HepG2 (cell line): Measurements from ENCODE around the gene ZXDC. TPM values are rescaled to one million over a fixed set of nuclear protein-coding genes. Genes with fewer than 3 reads are reported as not detected.

Experiments used
- ATAC-seq: fragments of 200-7000 bp; cut with Tn5 transposase; 3 replicates; pipeline ENCODE4 v1.9.1; 2020; ENCODE audit warnings: mild to moderate bottlenecking, moderate library complexity
- BruUV-seq: library from RNA; stranded (reverse); fragments of 400-500 nt; replicated peaks from 2 replicates; lab custom pipeline; 2021; lab: Mats Ljungman, UMichigan
- CTCF ChIA-PET: fragments of 300-600 bp; formaldehyde crosslinking; extraction: SDS; loops from one replicate; lab custom pipeline; 2021; ENCODE audit warnings: low total read pairs, inconsistent platforms, low intra/inter-chr PET ratio; lab: Yijun Ruan, JAX
- POLR2A ChIA-PET: fragments of 350-600 bp; sonication (Branson Sonifier 250); formaldehyde crosslinking; loops from one replicate; lab custom pipeline; 2020; ENCODE audit warnings: antibody characterized with exemption, inconsistent platforms; lab: Yijun Ruan, JAX
- DNase-seq: peaks from one replicate; pipeline ENCODE4 v3.0.0-alpha.2; 2015; ENCODE audit warnings: low spot score
- FAIRE-seq: peaks from 3 replicates; lab custom pipeline; 2011; peaks lifted over from hg19 to GRCh38; lab: Jason Lieb, UNC
- H2AFZ ChIP-seq: one replicate; pipeline ENCODE4 v1.6.1; 2011; ENCODE audit warnings: low read length, inconsistent platforms
- H3K27ac ChIP-seq: fragments of 300-600 bp; 3 replicates; pipeline ENCODE4 v1.8.0; 2011; ENCODE audit warnings: mixed run types, mild to moderate bottlenecking, mixed read lengths, low read length, inconsistent platforms; ENCODE audit not compliant: insufficient read depth; ENCODE audit errors: extremely low read length
- H3K27me3 ChIP-seq, 2 experiments: fragments of 200-600 bp in 1 of 2; 2 replicates in 1 of 2; 3 replicates in 1 of 2; pipeline versions ENCODE4 v1.6.0 to v1.8.0; 2011; ENCODE audit warnings: low read length in 2 of 2, mild to moderate bottlenecking in 2 of 2, moderate library complexity in 2 of 2, inconsistent platforms in 1 of 2; ENCODE audit not compliant: insufficient read depth in 2 of 2, control insufficient read depth in 1 of 2
- H3K36me3 ChIP-seq, 2 experiments: fragments of 200-600 bp in 1 of 2; replicated peaks in 1 of 2; 2 replicates in 1 of 2; 3 replicates in 1 of 2; pipeline versions ENCODE4 v1.5.1 to v1.8.0; 2011; ENCODE audit warnings: low read length in 2 of 2, inconsistent platforms in 1 of 2; ENCODE audit not compliant: insufficient read depth in 2 of 2, control insufficient read depth in 1 of 2
- H3K4me1 ChIP-seq: 2 replicates; pipeline ENCODE4 v1.5.1; 2012; ENCODE audit warnings: low read length, inconsistent platforms; ENCODE audit not compliant: insufficient read depth
- H3K4me2 ChIP-seq: 2 replicates; pipeline ENCODE4 v1.6.0; 2011; ENCODE audit warnings: low read depth, low read length, inconsistent platforms
- H3K4me3 ChIP-seq, 3 experiments: fragments of 200-600 bp in 1 of 3; sonication (generic), shearing (Covaris generic) in 1 of 3; replicated peaks in 1 of 3; 2 replicates each; pipeline ENCODE4 v1.5.1; 2011 to 2016; ENCODE audit warnings: low read length in 3 of 3, inconsistent platforms in 2 of 3, low read depth in 2 of 3, mild to moderate bottlenecking in 2 of 3, control low read depth in 1 of 3, mixed read lengths in 1 of 3; ENCODE audit not compliant: insufficient read depth in 1 of 3
- H3K79me2 ChIP-seq: one replicate; pipeline ENCODE4 v1.6.1; 2011; ENCODE audit warnings: low read length, inconsistent platforms; ENCODE audit not compliant: insufficient read depth
- H3K9ac ChIP-seq: 2 replicates; pipeline ENCODE4 v1.6.0; 2011; ENCODE audit warnings: mild to moderate bottlenecking, low read depth, low read length, inconsistent platforms; ENCODE audit not compliant: insufficient read depth
- H3K9me3 ChIP-seq: 2 replicates; pipeline ENCODE4 v1.5.1; 2012; ENCODE audit warnings: mild to moderate bottlenecking, low read length
- H4K20me1 ChIP-seq: 2 replicates; pipeline ENCODE4 v1.6.0; 2011; ENCODE audit warnings: inconsistent platforms, mild to moderate bottlenecking, low read length, moderate library complexity; ENCODE audit not compliant: insufficient read depth
- DR1 ChIP-seq: sonication (generic); formaldehyde crosslinking; IDR thresholded peaks from 2 replicates; pipeline ENCODE4 v1.8.0; 2021; ENCODE audit warnings: mild to moderate bottlenecking, missing genetic modification reagents, inconsistent platforms
- FOXK1 ChIP-seq: sonication (generic); formaldehyde crosslinking; IDR thresholded peaks from 2 replicates; pipeline ENCODE4 v1.4.0; 2020; ENCODE audit warnings: low read depth, missing genetic modification reagents, borderline replicate concordance
- MAFG ChIP-seq: sonication (generic); formaldehyde crosslinking; IDR thresholded peaks from 2 replicates; pipeline ENCODE4 v1.5.1; 2020; ENCODE audit warnings: mild to moderate bottlenecking, missing genetic modification reagents
- RAD21 ChIP-seq: fragments of 450-650 bp; formaldehyde crosslinking; IDR thresholded peaks from 2 replicates; pipeline ENCODE4 v1.5.0; 2020; ENCODE audit warnings: mild to moderate bottlenecking
- RBM22 ChIP-seq: fragments of 200-400 bp; formaldehyde crosslinking; optimal IDR thresholded peaks from 2 replicates; pipeline ENCODE3; 2017; ENCODE audit warnings: mild to moderate bottlenecking, low read length, moderate library complexity
- ZBTB21 ChIP-seq: sonication (generic); formaldehyde crosslinking; IDR thresholded peaks from 2 replicates; pipeline ENCODE4 v1.4.0; 2020; ENCODE audit warnings: missing genetic modification reagents
- ZBTB4 ChIP-seq: sonication (generic); formaldehyde crosslinking; IDR thresholded peaks from 2 replicates; pipeline ENCODE4 v1.4.0; 2020; ENCODE audit warnings: missing genetic modification reagents, mild to moderate bottlenecking, borderline replicate concordance
- ZKSCAN8 ChIP-seq: IDR thresholded peaks from 2 replicates; pipeline ENCODE4 v1.6.1; 2016; ENCODE audit warnings: borderline replicate concordance, missing genetic modification reagents, missing compliant biosample characterization
- ZNF224 ChIP-seq: sonication (generic); formaldehyde crosslinking; IDR thresholded peaks from 2 replicates; pipeline ENCODE4 v1.5.0; 2020; ENCODE audit warnings: mild to moderate bottlenecking, missing genetic modification reagents
- ZNF543 ChIP-seq: sonication (generic); formaldehyde crosslinking; IDR thresholded peaks from 2 replicates; pipeline ENCODE4 v1.4.0; 2020; ENCODE audit warnings: mild to moderate bottlenecking, missing genetic modification reagents
- WGBS: methylation state at CpG from one replicate; pipeline ENCODE4 v1.1.6; 2017; ENCODE audit warnings: low lambda C conversion rate; 5-methylcytosine and 5-hydroxymethylcytosine counted together
- in situ Hi-C: cut with HindIII; loops from 2 replicates; pipeline ENCODE4 v1.10.0; 2017; ENCODE audit warnings: low pct_unique_long_range_greater_than_20kb; ENCODE audit not compliant: extremely low pct_ligation_motif_present
- intact Hi-C: fragments of 100-400 bp; cut with micrococcal nuclease; formaldehyde crosslinking; loops from one replicate; pipeline ENCODE4 v1.10.0; 2022; ENCODE audit not compliant: unreplicated experiment
- polyA plus RNA-seq, 8 experiments: library from polyadenylated mRNA; depleted of rRNA in 3 of 8; stranded (reverse) in 7 of 8; unstranded in 1 of 8; fragments of >200 nt; fragmentation: Illumina TruSeq in 4 of 8; extraction: Trizol in 4 of 8; gene quantifications; 2 replicates each; pipeline versions ENCODE4 v1.2.1 to v1.2.3, GENCODE V29; 2011 to 2016; ENCODE audit warnings: low read depth in 4 of 8, missing spikeins in 1 of 8, mixed read lengths in 1 of 8; ENCODE audit not compliant: insufficient read depth in 1 of 8
- total RNA-seq, 5 experiments: library from RNA; depleted of rRNA; stranded (reverse); fragments of >200 nt; fragmentation: Illumina TruSeq; extraction: Trizol; gene quantifications; 2 replicates each; pipeline ENCODE4 v1.2.3, GENCODE V29; 2016; ENCODE audit warnings: low read depth in 1 of 5

The ZXDC gene
- total and polyA plus RNA-seq, 2 of the 13 experiments (the other 11 are each of a cell fraction or from before 2014, with no cell fraction given) = 17.6 to 21.2 TPM

GRCh38 chr3:126446791-126447190 lies 28.9 kb downstream of the ZXDC start (continued):
- TF ChIP-seq ZNF543 (CRISPR knock-in tag) = no peak

GRCh38 chr3:126446301-126446700 lies 29.4 kb downstream of the ZXDC start:
- H3K27ac ChIP-seq = no peak overlapping the region

GRCh38 chr3:126445506-126445905 lies 30.2 kb downstream of the ZXDC start:
- intact Hi-C loops = no loop called here
- ChIA-PET CTCF (no interaction called here), POLR2A (no interaction called here)
- H2AFZ ChIP-seq = no peak overlapping the region
- no TSS peak for BruUV-seq
- FAIRE-seq = no peak
- H3K27ac ChIP-seq = no peak overlapping the region
- H3K4me3 ChIP-seq = no peak overlapping the region
- H3K79me2 ChIP-seq = no peaks in the 10 kb centered on the region
- no peaks in the 10 kb centered on the region for H3K9me3 ChIP-seq
- H3K27me3 ChIP-seq = no peaks in the 10 kb centered on the region
- H3K4me2 ChIP-seq = no peak overlapping the region
- H3K36me3 ChIP-seq = peaks cover 10 to 37% of the 10 kb centered on the region in 2 experiments; a peak in 4 of 5 replicates
- TF ChIP-seq ZBTB4 (CRISPR knock-in tag) = no peak
- TF ChIP-seq MAFG (CRISPR knock-in tag) = no peak
- TF ChIP-seq DR1 = no peak
- no peak for TF ChIP-seq FOXK1 (CRISPR knock-in tag)
- TF ChIP-seq ZBTB21 (CRISPR knock-in tag) = no peak
- no peak for TF ChIP-seq RAD21 (CRISPR knock-in tag)
- TF ChIP-seq ZKSCAN8 (CRISPR knock-in tag) = no peak
- 75% methylated on average over 4 of the region's 5 CpGs for WGBS
- no peak overlapping the region for H3K9ac ChIP-seq
- 0 out of 2 replicates have a peak, but pooled peaks cover 3% of the 10 kb centered on the region for H4K20me1 ChIP-seq
- no peak for ATAC-seq
- in situ Hi-C loops = no loop called here
- no peak for DNase-seq
- peaks cover 17% of the 10 kb centered on the region for H3K4me1 ChIP-seq

More at GRCh38 chr3:126446301-126446700, 29.4 kb downstream of the ZXDC start:
- Histone ChIP-seq H3K4me1 (peaks cover 17% of the 10 kb centered on the region), H3K9me3 (no peaks in the 10 kb centered on the region), H3K27me3 (no peaks in the 10 kb centered on the region), H4K20me1 (0 out of 2 replicates have a peak, but pooled peaks cover 3% of the 10 kb centered on the region), H3K9ac (no peak overlapping the region), H3K79me2 (no peaks in the 10 kb centered on the region), H3K4me2 (no peak overlapping the region), H3K36me3 (peaks cover 13 to 43% of the 10 kb centered on the region in 2 experiments; a peak in 4 of 5 replicates), H2AFZ (no peak overlapping the region), H3K4me3 (no peak overlapping the region)
- WGBS = 100% methylated on average over 3 of the region's 8 CpGs
- no peak for TF ChIP-seq ZNF224
- TF ChIP-seq RBM22 = peak; percentile 65
- ATAC-seq (peak; percentile 17), DNase-seq (no peak), FAIRE-seq (no peak)
- in situ Hi-C loops = no loop called here
- intact Hi-C loops = no loop called here
- no TSS peak for BruUV-seq
- POLR2A ChIA-PET = no interaction called here
- CTCF ChIA-PET = no interaction called here
